Upper lobe of right lung (tissue), 1 donor: Measurements from ENCODE around the gene GXYLT1. TPM values are rescaled to one million over a fixed set of nuclear protein-coding genes. Genes with fewer than 3 reads are reported as not detected.
A peak's percentile ranks its signal among the peaks of the same experiment; 100 is the strongest.

Experiments used
- ATAC-seq: fragments of 200-7000 bp; cut with Tn5 transposase; one replicate; pipeline ENCODE4 v1.9.1; 2020; ENCODE audit warnings: mild to moderate bottlenecking, moderate library complexity
- DNase-seq: peaks from one replicate; pipeline ENCODE4 v3.0.0-alpha.2; 2020
- H3K27ac ChIP-seq: fragments of 200-600 bp; one replicate; pipeline ENCODE4 v1.8.0; 2022
- H3K27me3 ChIP-seq: fragments of 200-600 bp; one replicate; pipeline ENCODE4 v1.8.0; 2022; ENCODE audit warnings: mild to moderate bottlenecking
- H3K36me3 ChIP-seq: fragments of 200-600 bp; one replicate; pipeline ENCODE4 v1.8.0; 2022
- H3K4me1 ChIP-seq: fragments of 200-600 bp; one replicate; pipeline ENCODE4 v1.8.0; 2022
- H3K4me3 ChIP-seq: fragments of 200-600 bp; one replicate; pipeline ENCODE4 v1.8.0; 2022; ENCODE audit warnings: mild to moderate bottlenecking
- H3K9me3 ChIP-seq: fragments of 200-600 bp; one replicate; pipeline ENCODE4 v1.8.0; 2022
- intact Hi-C: fragments of 100-400 bp; cut with DNase I; formaldehyde crosslinking; loops from one replicate; pipeline ENCODE4 v1.11.0; 2022
- total RNA-seq: library from RNA; stranded (reverse); fragmentation: NEBNext Ultra II Directional; extraction: Animal tissue kit (Norgen Biotek cat#: 25700); gene quantifications from one replicate; pipeline ENCODE4 v1.2.1, GENCODE V29; 2021
- TF ChIP-seq, protein P1 (sequence below): fragments of 200-600 bp; IDR thresholded peaks from one replicate; pipeline ENCODE4 v1.8.0; 2022; ENCODE audit warnings: antibody characterized with exemption
- donor health status: DM: no; HTN: yes; CAD: no; lungs with severe emphysema.

GXYLT1 gene
- total RNA-seq, 1 donor from 2014 or later: 15.7 TPM

DNA sequence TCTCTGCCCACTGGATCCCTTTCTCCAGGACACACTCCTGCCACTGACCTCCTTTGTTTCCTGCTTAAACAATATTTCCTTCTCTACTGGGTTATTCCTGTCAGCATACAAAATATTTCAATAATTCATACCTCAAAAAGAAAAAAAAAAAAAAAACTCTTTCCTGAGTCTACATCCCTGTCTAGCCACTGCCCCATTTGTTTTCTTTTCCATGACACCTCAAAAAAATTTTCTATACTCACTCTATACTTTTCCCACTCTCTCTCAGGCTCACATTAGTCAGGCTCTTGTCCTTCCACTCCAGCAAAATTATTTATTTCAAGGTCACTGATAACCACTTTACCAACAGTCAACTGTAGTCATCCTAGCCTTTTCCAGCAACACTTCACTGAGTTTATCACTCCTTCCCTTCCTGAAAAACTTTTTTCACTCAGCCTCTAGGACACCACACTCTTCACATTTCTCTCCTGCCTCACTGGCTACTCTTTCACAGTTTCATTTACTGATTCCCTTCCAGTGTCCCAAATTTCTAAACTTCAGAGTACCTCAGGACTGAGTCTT lies 29.4 kb upstream of the GXYLT1 start:
- no peaks in the 10 kb centered on the region for H3K9me3 ChIP-seq
- no peaks in the 10 kb centered on the region for H3K27me3 ChIP-seq
- no peak for ATAC-seq
- no peak overlapping the region for H3K27ac ChIP-seq
- peaks cover 4% of the 10 kb centered on the region for H3K4me1 ChIP-seq
- DNase-seq: no peak
- intact Hi-C loops: no loop called here
- H3K36me3 ChIP-seq: no peaks in the 10 kb centered on the region
- no peak overlapping the region for H3K4me3 ChIP-seq
- TF ChIP-seq, protein P1, sequence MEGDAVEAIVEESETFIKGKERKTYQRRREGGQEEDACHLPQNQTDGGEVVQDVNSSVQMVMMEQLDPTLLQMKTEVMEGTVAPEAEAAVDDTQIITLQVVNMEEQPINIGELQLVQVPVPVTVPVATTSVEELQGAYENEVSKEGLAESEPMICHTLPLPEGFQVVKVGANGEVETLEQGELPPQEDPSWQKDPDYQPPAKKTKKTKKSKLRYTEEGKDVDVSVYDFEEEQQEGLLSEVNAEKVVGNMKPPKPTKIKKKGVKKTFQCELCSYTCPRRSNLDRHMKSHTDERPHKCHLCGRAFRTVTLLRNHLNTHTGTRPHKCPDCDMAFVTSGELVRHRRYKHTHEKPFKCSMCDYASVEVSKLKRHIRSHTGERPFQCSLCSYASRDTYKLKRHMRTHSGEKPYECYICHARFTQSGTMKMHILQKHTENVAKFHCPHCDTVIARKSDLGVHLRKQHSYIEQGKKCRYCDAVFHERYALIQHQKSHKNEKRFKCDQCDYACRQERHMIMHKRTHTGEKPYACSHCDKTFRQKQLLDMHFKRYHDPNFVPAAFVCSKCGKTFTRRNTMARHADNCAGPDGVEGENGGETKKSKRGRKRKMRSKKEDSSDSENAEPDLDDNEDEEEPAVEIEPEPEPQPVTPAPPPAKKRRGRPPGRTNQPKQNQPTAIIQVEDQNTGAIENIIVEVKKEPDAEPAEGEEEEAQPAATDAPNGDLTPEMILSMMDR: no peak

DNA sequence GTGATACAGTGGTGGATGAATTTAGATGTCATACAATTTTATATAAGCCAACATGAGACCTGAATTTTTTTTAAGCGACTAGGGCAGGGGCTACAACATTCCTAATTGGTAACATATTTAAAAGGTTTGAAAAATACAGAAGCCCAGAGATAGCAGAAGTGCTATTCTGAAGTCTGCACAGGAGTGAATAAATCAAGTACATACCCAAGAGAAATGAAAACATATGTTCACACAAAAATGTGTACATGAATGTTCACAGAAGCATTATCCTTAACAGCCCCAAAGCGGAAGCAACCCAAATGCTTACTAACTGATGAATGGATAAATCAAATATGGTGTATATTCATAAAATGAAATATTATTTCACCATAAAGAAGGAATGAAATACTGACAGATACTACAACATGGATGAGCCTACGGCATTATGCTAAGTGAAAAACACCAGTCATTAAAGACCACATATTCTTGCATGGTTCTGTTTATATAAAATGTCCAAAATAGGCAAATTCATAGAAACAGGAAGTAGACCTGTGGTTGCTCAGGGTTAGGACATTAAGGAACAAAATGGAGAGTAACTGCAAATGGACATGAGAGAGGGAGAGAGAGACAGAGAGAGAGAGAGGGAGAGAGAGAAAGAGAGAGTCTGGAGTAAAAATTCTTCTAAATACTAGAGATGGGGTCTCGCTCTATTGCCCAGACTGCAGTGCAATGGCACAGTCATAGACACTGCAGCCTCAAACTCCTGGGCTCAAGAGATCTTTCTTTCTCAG lies 28.0 kb upstream of the GXYLT1 start:
- intact Hi-C loops: no loop called here
- ATAC-seq: peak; percentile 62
- no peak overlapping the region for H3K27ac ChIP-seq
- TF ChIP-seq, protein P1: no peak
- no peaks in the 10 kb centered on the region for H3K27me3 ChIP-seq
- no peaks in the 10 kb centered on the region for H3K36me3 ChIP-seq
- H3K4me3 ChIP-seq: no peak overlapping the region
- DNase-seq: no peak
- H3K4me1 ChIP-seq: peaks cover 4% of the 10 kb centered on the region
- no peaks in the 10 kb centered on the region for H3K9me3 ChIP-seq

DNA sequence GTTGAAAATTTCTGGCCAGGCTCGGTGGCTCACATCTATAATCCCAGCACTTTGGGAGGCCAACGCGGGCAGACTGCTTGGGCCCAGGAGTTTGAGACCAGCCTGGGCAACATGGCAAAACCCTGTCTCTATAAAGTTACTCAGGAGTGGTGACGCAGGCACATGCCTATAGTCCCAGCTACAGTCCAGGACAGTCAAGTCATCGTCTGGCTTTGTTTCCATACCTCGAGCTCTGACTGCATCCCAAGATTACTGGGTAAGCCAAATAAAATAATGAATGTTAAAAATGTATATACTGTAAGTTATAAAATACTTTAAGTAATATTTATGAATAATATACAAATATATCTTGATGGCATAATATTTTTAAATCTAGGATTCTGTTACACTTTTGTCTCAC lies 23.0 kb upstream of the GXYLT1 start:
- Histone ChIP-seq H3K9me3 (no peaks in the 10 kb centered on the region), H3K4me1 (no peaks in the 10 kb centered on the region), H3K4me3 (no peak overlapping the region), H3K27me3 (no peaks in the 10 kb centered on the region), H3K36me3 (no peaks in the 10 kb centered on the region), H3K27ac (no peak overlapping the region)
- intact Hi-C loops: no loop called here
- TF ChIP-seq, protein P1: no peak
- ATAC-seq: no peak
- no peak for DNase-seq

DNA sequence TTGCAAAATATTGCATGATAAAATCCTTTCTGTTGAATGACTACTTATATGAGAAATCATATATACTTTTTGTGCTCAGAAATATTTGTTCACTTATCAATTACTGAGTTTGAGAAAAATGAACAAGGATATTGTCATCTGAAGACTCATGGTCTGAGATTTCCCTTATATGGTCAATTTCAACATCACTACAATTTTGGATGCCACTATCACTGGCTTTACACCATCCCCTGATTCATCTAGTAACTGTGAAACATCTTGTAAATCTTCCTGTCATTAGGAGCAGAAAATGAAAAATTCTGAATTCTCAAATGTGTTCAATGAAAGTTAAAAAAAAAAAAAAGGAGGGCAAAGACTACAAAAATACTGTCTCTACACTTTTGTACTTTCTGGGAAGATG lies 21.8 kb upstream of the GXYLT1 start:
- Histone ChIP-seq H3K27ac (no peak overlapping the region), H3K4me1 (no peaks in the 10 kb centered on the region), H3K36me3 (no peaks in the 10 kb centered on the region), H3K27me3 (no peaks in the 10 kb centered on the region), H3K4me3 (no peak overlapping the region), H3K9me3 (no peaks in the 10 kb centered on the region)
- DNase-seq (no peak), ATAC-seq (no peak)
- TF ChIP-seq, protein P1: no peak
- intact Hi-C loops: no loop called here

DNA sequence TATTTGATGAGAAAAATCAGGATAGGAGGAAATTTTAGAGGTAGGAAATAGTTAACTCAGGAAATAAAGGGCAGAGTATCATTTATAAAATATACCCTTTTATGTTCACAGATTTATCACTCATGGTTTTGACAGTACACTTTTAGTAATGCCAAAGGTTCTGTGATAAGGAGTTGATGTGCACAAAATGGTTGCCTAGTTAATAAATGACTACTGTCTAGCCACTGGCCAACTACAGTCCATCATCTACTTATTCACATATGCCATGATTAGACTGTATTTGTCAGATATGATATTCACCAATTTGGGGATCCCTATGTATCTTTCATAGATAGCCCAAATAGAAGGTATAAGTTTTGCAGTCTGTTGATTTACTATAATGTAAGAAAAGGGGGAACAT lies 19.2 kb upstream of the GXYLT1 start:
- no peak overlapping the region for H3K27ac ChIP-seq
- ATAC-seq: no peak
- H3K27me3 ChIP-seq: no peaks in the 10 kb centered on the region
- no peak for DNase-seq
- intact Hi-C loops: no loop called here
- TF ChIP-seq, protein P1: no peak
- H3K36me3 ChIP-seq: peaks cover 19% of the 10 kb centered on the region
- no peaks in the 10 kb centered on the region for H3K9me3 ChIP-seq
- no peaks in the 10 kb centered on the region for H3K4me1 ChIP-seq
- H3K4me3 ChIP-seq: no peak overlapping the region
